ENCODE results near the gene WDR7. TPM values are rescaled to one million over a fixed set of nuclear protein-coding genes. Genes with fewer than 3 reads are reported as not detected.

The WDR7 gene
- total RNA-seq, 2 experiments from 2014 or later = 35.9 to 43.3 TPM

- H3K4me3 Mint-ChIP-seq = no peak overlapping the region
- ATAC-seq (no peak), DNase-seq (no peak)
- no peaks in the 10 kb centered on the region for H3K27me3 Mint-ChIP-seq
- H3K9me3 Mint-ChIP-seq (ENCODE audit: low read depth) = peaks cover 2% of the 10 kb centered on the region
- no peak overlapping the region for H3K27ac Mint-ChIP-seq
- CTCF ChIA-PET = no interaction called here
- peaks cover 9% of the 10 kb centered on the region for H3K36me3 Mint-ChIP-seq
- peaks cover 12% of the 10 kb centered on the region for H3K4me1 Mint-ChIP-seq
These were observed 339.5 kb downstream of the WDR7 start for GRCh38 chr18:56990678-56991077.

- CTCF ChIA-PET = interaction anchor here (1.6 kb wide), 1 partner anchor 8 kb away, joined by 4 read pairs; no protein-coding TSS in a partner anchor
- no peak overlapping the region for H3K27ac Mint-ChIP-seq
- H3K4me3 Mint-ChIP-seq = no peak overlapping the region
- H3K9me3 Mint-ChIP-seq (ENCODE audit: low read depth) = peaks cover 2% of the 10 kb centered on the region
- H3K27me3 Mint-ChIP-seq = no peaks in the 10 kb centered on the region
- H3K36me3 Mint-ChIP-seq = peaks cover 9% of the 10 kb centered on the region
- ATAC-seq (peak; percentile 72), DNase-seq (no peak)
- H3K4me1 Mint-ChIP-seq = peaks cover 12% of the 10 kb centered on the region
These were observed 341.6 kb downstream of the WDR7 start for GRCh38 chr18:56992777-56993176.

GRCh38 chr18:56995579-56996188, 344.5 kb downstream of the WDR7 start:
- CTCF ChIA-PET = interaction anchor here (1.1 kb wide), 1 partner anchor 12 kb away, joined by 3 read pairs; no protein-coding TSS in a partner anchor

GRCh38 chr18:56997200-56997599, 346.0 kb downstream of the WDR7 start:
- ATAC-seq (no peak), DNase-seq (no peak)
- CTCF ChIA-PET = interaction anchor here (1.1 kb wide), 1 partner anchor 11 kb away, joined by 3 read pairs; no protein-coding TSS in a partner anchor
- H3K9me3 Mint-ChIP-seq (ENCODE audit: low read depth) = no peaks in the 10 kb centered on the region
- H3K4me3 Mint-ChIP-seq = no peak overlapping the region
- no peak overlapping the region for H3K27ac Mint-ChIP-seq
- peaks cover 12% of the 10 kb centered on the region for H3K4me1 Mint-ChIP-seq
- H3K36me3 Mint-ChIP-seq = peaks cover 5% of the 10 kb centered on the region
- H3K27me3 Mint-ChIP-seq = no peaks in the 10 kb centered on the region

More at GRCh38 chr18:56995579-56996188, 344.5 kb downstream of the WDR7 start:
- peaks cover 6% of the 10 kb centered on the region for H3K36me3 Mint-ChIP-seq
- H3K27ac Mint-ChIP-seq = no peak overlapping the region
- no peak for DNase-seq
- H3K4me3 Mint-ChIP-seq = no peak overlapping the region
- H3K9me3 Mint-ChIP-seq (ENCODE audit: low read depth) = peaks cover 2% of the 10 kb centered on the region
- ATAC-seq = no peak
- no peaks in the 10 kb centered on the region for H3K27me3 Mint-ChIP-seq
- H3K4me1 Mint-ChIP-seq = peaks cover 15% of the 10 kb centered on the region

GRCh38 chr18:56999823-57000222, 348.7 kb downstream of the WDR7 start:
- ATAC-seq = no peak
- Mint-ChIP-seq H3K27ac (no peak overlapping the region), H3K36me3 (peaks cover 3% of the 10 kb centered on the region), H3K9me3 (ENCODE audit: low read depth) (no peaks in the 10 kb centered on the region), H3K27me3 (no peaks in the 10 kb centered on the region), H3K4me3 (no peak overlapping the region), H3K4me1 (peaks cover 16% of the 10 kb centered on the region)
- DNase-seq = no peak
- CTCF ChIA-PET = no interaction called here

- peaks cover 3% of the 10 kb centered on the region for H3K36me3 Mint-ChIP-seq
- H3K27ac Mint-ChIP-seq = no peak overlapping the region
- H3K4me1 Mint-ChIP-seq = peaks cover 23% of the 10 kb centered on the region
- no peaks in the 10 kb centered on the region for H3K27me3 Mint-ChIP-seq
- CTCF ChIA-PET = no interaction called here
- ATAC-seq (no peak), DNase-seq (no peak)
- H3K9me3 Mint-ChIP-seq (ENCODE audit: low read depth) = no peaks in the 10 kb centered on the region
- no peak overlapping the region for H3K4me3 Mint-ChIP-seq
These were observed 351.5 kb downstream of the WDR7 start for GRCh38 chr18:57002627-57003026.

GRCh38 chr18:57003342-57003741, 352.2 kb downstream of the WDR7 start:
- CTCF ChIA-PET = no interaction called here
- ATAC-seq (no peak), DNase-seq (no peak)
- Mint-ChIP-seq H3K27ac (no peak overlapping the region), H3K36me3 (peaks cover 6% of the 10 kb centered on the region), H3K4me3 (no peak overlapping the region), H3K4me1 (peaks cover 29% of the 10 kb centered on the region), H3K9me3 (ENCODE audit: low read depth) (no peaks in the 10 kb centered on the region), H3K27me3 (no peaks in the 10 kb centered on the region)

- CTCF ChIA-PET = no interaction called here
- Mint-ChIP-seq H3K4me3 (no peak overlapping the region), H3K27ac (peak overlapping the region; percentile 80), H3K9me3 (ENCODE audit: low read depth) (no peaks in the 10 kb centered on the region), H3K36me3 (peaks cover 6% of the 10 kb centered on the region), H3K4me1 (peaks cover 29% of the 10 kb centered on the region), H3K27me3 (no peaks in the 10 kb centered on the region)
- ATAC-seq = peak; percentile 95
- DNase-seq = no peak
These were observed 353.4 kb downstream of the WDR7 start for GRCh38 chr18:57004366-57005121.

- Mint-ChIP-seq H3K27ac (no peak overlapping the region), H3K4me1 (peaks cover 26% of the 10 kb centered on the region), H3K27me3 (no peaks in the 10 kb centered on the region), H3K36me3 (peaks cover 4% of the 10 kb centered on the region), H3K4me3 (no peak overlapping the region), H3K9me3 (ENCODE audit: low read depth) (no peaks in the 10 kb centered on the region)
- CTCF ChIA-PET = interaction anchor here (0.6 kb wide), 1 partner anchor 12 kb away, joined by 3 read pairs; no protein-coding TSS in a partner anchor
- DNase-seq = no peak
- no peak for ATAC-seq
These were observed 357.0 kb downstream of the WDR7 start for GRCh38 chr18:57008001-57008686.

GRCh38 chr18:57009844-57010243, 358.7 kb downstream of the WDR7 start:
- ATAC-seq = no peak
- Mint-ChIP-seq H3K27me3 (no peaks in the 10 kb centered on the region), H3K36me3 (peaks cover 3% of the 10 kb centered on the region), H3K4me1 (peaks cover 13% of the 10 kb centered on the region), H3K4me3 (no peak overlapping the region), H3K9me3 (ENCODE audit: low read depth) (no peaks in the 10 kb centered on the region), H3K27ac (no peak overlapping the region)
- no peak for DNase-seq
- CTCF ChIA-PET = interaction anchor here (1.4 kb wide), 1 partner anchor 11 kb away, joined by 5 read pairs; no protein-coding TSS in a partner anchor

- CTCF ChIA-PET = no interaction called here
- Mint-ChIP-seq H3K27ac (no peak overlapping the region), H3K4me3 (no peak overlapping the region), H3K27me3 (no peaks in the 10 kb centered on the region), H3K4me1 (peaks cover 18% of the 10 kb centered on the region), H3K36me3 (no peaks in the 10 kb centered on the region), H3K9me3 (ENCODE audit: low read depth) (no peaks in the 10 kb centered on the region)
- no peak for DNase-seq
- ATAC-seq = no peak
These were observed 363.7 kb downstream of the WDR7 start for GRCh38 chr18:57014772-57015413.

GRCh38 chr18:57015451-57015850, 364.3 kb downstream of the WDR7 start:
- Mint-ChIP-seq H3K36me3 (no peaks in the 10 kb centered on the region), H3K27ac (no peak overlapping the region), H3K4me1 (peaks cover 18% of the 10 kb centered on the region), H3K27me3 (no peaks in the 10 kb centered on the region), H3K9me3 (ENCODE audit: low read depth) (no peaks in the 10 kb centered on the region), H3K4me3 (no peak overlapping the region)
- CTCF ChIA-PET = no interaction called here
- ATAC-seq (no peak), DNase-seq (no peak)

GRCh38 chr18:57018845-57019244, 367.7 kb downstream of the WDR7 start:
- Mint-ChIP-seq H3K9me3 (ENCODE audit: low read depth) (no peaks in the 10 kb centered on the region), H3K27me3 (no peaks in the 10 kb centered on the region), H3K4me1 (peaks cover 18% of the 10 kb centered on the region), H3K27ac (no peak overlapping the region), H3K4me3 (no peak overlapping the region), H3K36me3 (no peaks in the 10 kb centered on the region)
- CTCF ChIA-PET = no interaction called here
- no peak for ATAC-seq
- DNase-seq = no peak
